Lower leg skin (tissue), 4 donors: ENCODE results near the gene RTL10. TPM values are rescaled to one million over a fixed set of nuclear protein-coding genes. Genes with fewer than 3 reads are reported as not detected.

Experiments used
- DNase-seq, 2 donors: peaks; one replicate each; pipeline ENCODE4 v3.0.0-alpha.2; 2019; ENCODE audit warnings: low spot score in 2 of 2
- H3K4me3 ChIP-seq: fragments of 200-600 bp; sonication (generic); 2 replicates; pipeline ENCODE4 v1.5.1; 2017; ENCODE audit warnings: mild to moderate bottlenecking, low read depth; ENCODE audit not compliant: poor library complexity, severe bottlenecking
- POLR2A ChIP-seq, 2 donors: fragments of 450-650 bp; IDR thresholded peaks; one replicate each; pipeline ENCODE4 v1.6.1; 2016 to 2017; ENCODE audit warnings: antibody characterized with exemption in 2 of 2, mild to moderate bottlenecking in 1 of 2, moderate library complexity in 1 of 2
- WGBS, 2 donors: methylation state at CpG; one replicate each; pipeline ENCODE4 v1.1.5; 2018; 5-methylcytosine and 5-hydroxymethylcytosine counted together
- intact Hi-C: fragments of 100-400 bp; cut with DNase I; formaldehyde crosslinking; loops from one replicate; pipeline ENCODE4 v1.15.0; 2023; ENCODE audit warnings: low total_unique reads
- total RNA-seq, 4 donors: library from RNA; depleted of rRNA; stranded (reverse); fragments of >200 nt; gene quantifications; one replicate each; pipeline ENCODE4 v1.1.0, GENCODE V29; 2016
- TF ChIP-seq, protein P1 (sequence below), 3 donors: fragments of 450-650 bp; IDR thresholded peaks; one replicate each; pipeline ENCODE4 v1.5.1; 2016; ENCODE audit warnings: antibody characterized with exemption in 3 of 3, mild to moderate bottlenecking in 3 of 3, moderate library complexity in 2 of 3

RTL10 gene
- total RNA-seq, 4 donors from 2014 or later = 24.5 to 28.0 (median 27.1) TPM

DNA sequence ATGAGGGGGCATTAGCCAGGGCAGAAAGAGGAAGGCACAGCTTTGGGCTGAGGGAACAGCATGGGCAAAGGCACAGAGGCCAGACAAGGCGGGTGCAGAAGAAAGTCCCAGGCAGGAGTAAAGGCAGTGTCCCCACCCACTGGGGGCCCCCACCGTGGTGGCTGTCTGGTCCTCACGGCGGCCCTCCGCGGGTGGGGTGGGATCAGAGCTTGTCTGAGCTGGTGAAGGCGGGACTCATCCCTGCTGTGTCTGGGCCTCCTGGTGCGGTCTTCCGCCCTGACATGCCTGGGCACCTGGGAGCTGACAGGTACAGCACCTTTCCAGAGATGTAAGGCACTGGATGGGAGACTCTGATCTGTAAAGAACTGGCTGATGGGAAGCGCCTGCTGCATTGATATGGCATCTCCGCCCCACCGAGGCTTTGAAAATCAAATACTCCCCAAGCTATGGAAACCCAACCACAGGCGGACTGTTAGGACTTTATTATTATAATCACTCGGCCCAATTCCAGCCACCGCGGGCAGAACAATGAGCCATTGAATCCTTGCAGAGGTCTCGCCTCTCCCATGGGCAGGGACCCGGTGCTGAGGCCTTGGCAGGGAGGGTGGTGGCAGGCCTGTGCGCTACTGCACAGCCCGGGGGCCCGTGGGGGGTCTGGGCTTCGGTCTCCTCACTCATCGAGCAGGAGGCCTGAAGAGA is 14.2 kb upstream of the RTL10 start:
- no peak overlapping the region for H3K4me3 ChIP-seq
- TF ChIP-seq, protein P1, sequence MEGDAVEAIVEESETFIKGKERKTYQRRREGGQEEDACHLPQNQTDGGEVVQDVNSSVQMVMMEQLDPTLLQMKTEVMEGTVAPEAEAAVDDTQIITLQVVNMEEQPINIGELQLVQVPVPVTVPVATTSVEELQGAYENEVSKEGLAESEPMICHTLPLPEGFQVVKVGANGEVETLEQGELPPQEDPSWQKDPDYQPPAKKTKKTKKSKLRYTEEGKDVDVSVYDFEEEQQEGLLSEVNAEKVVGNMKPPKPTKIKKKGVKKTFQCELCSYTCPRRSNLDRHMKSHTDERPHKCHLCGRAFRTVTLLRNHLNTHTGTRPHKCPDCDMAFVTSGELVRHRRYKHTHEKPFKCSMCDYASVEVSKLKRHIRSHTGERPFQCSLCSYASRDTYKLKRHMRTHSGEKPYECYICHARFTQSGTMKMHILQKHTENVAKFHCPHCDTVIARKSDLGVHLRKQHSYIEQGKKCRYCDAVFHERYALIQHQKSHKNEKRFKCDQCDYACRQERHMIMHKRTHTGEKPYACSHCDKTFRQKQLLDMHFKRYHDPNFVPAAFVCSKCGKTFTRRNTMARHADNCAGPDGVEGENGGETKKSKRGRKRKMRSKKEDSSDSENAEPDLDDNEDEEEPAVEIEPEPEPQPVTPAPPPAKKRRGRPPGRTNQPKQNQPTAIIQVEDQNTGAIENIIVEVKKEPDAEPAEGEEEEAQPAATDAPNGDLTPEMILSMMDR (IDR thresholded peaks at IDR 0.05) = no peak
- no peak for TF ChIP-seq POLR2A (IDR thresholded peaks at IDR 0.05)
- 49 to 62% methylated on average over 15 to 19 of the region's 23 CpGs for WGBS, 2 donors
- DNase-seq = peak in 1 of 2 donors; percentile 84
- intact Hi-C loops = no loop called here

DNA sequence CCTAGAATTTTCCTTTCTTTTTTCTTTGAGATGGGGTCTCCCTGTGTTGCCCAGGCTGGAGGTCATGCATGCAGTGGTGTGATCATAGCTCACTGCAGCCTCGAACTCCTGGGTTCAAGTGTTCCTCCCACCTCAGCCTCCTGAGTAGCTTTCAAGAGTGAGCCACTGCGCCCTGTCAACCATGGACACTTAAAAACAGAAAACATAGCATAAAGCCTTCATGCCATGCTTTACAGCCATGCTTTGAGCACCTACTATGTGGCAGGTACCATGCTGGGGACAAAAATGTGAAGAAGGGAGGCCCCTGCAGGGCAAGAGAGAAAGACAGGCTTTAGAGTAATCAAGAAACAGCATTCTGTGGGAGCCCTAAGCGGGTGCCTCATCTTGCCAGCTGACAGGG is 13.7 kb upstream of the RTL10 start:
- no peak for TF ChIP-seq POLR2A (IDR thresholded peaks at IDR 0.05)
- TF ChIP-seq, protein P1 (IDR thresholded peaks at IDR 0.05) = no peak
- intact Hi-C loops = no loop called here
- DNase-seq = no peak
- no peak overlapping the region for H3K4me3 ChIP-seq
- WGBS, 2 donors = 78 to 82% methylated on average over 3 of the region's 3 CpGs

- H3K4me3 ChIP-seq = no peak overlapping the region
- WGBS, 2 donors = 86 to 90% methylated on average over 7 of the region's 7 CpGs
- DNase-seq = peak in 1 of 2 donors; percentile 49
- TF ChIP-seq, protein P1 (IDR thresholded peaks at IDR 0.05) = no peak
- no peak for TF ChIP-seq POLR2A (IDR thresholded peaks at IDR 0.05)
- intact Hi-C loops = no loop called here
These were observed 12.9 kb upstream of the RTL10 start for GRCh38 chr22:19867617-19868016.

DNA sequence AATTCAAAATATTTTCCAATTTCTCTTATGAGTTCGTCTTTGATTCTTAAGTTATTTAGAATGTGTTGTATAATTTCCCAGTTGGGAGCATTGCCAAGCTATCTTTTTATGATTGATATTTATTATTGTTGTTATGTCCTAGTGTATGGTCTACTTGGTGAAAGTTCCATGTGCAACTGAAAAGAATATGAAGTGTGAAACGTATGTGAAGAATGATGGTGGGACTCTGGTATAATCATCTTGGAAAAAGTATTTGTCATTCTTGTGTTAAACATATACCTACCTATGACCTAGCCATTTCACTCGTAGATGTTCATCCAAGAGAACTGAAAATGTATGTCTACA is 12.0 kb upstream of the RTL10 start:
- WGBS, 2 donors = 92 to 94% methylated on average over 3 of the region's 3 CpGs
- intact Hi-C loops = no loop called here
- no peak overlapping the region for H3K4me3 ChIP-seq
- no peak for TF ChIP-seq POLR2A (IDR thresholded peaks at IDR 0.05)
- TF ChIP-seq, protein P1 (IDR thresholded peaks at IDR 0.05) = no peak
- DNase-seq = no peak

DNA sequence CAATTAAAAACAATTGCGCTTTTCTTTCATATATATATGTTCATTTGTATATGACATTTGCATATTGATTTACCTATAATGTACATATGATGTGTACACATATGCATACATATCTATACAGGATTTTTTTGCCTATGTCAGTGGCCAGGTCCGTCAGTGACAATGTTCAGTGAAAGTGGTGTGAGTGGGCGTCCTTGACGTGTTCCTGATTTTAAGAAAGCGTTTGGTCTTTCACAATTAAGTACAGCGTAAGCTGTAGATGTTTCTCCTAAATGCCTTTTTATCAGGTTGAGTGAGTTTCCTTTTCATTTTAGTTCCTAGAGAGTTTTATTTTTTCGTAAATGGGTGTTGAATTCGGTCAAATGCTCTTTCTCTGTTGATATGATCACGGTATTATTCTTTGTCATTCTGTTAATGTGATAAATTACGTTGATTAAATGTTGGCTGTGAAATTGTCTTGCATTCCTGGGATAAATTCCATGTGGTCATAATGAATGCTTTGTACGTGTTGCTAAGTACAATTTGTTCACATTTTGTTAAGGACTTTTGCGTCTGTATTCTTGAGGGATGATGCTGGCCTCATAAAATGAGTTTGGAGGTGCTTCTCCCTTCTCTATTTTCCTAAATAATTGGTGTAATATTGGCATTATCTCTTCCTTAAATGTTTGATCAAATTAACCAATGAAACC is 10.6 kb upstream of the RTL10 start:
- TF ChIP-seq, protein P1 (IDR thresholded peaks at IDR 0.05) = no peak
- no peak for TF ChIP-seq POLR2A (IDR thresholded peaks at IDR 0.05)
- H3K4me3 ChIP-seq = no peak overlapping the region
- intact Hi-C loops = no loop called here
- DNase-seq = no peak
- 81 to 87% methylated on average over 12 of the region's 12 CpGs for WGBS, 2 donors
